ENCODE results near the gene SLC15A3. TPM values are rescaled to one million over a fixed set of nuclear protein-coding genes. Genes with fewer than 3 reads are reported as not detected.

SLC15A3 gene
- total RNA-seq, 2 experiments from 2014 or later, result 10.5 to 11.9 TPM

GRCh38 chr11:60992842-60993409 is 41.0 kb upstream of the SLC15A3 start:
- intact Hi-C loops (cut with DNase I, micrococcal nuclease), result no loop called here
- Histone ChIP-seq H3K36me3 (ENCODE audit: insufficient read depth, low read length) (peaks cover 83% of the 10 kb centered on the region), H3K4me1 (ENCODE audit: insufficient read depth, low read length) (peaks cover 89% of the 10 kb centered on the region), H3K27me3 (ENCODE audit: control insufficient read depth in 1 of 2, insufficient read depth in 2 of 2, low read length in 2 of 2) (no peaks in the 10 kb centered on the region), H3K4me3 (ENCODE audit: low read length) (no peak overlapping the region), H3K9me3 (ENCODE audit: control insufficient read depth in 1 of 2, insufficient read depth in 1 of 2, low read length in 2 of 2) (no peaks in the 10 kb centered on the region), H3K27ac (ENCODE audit: low read depth in 1 of 2, low read length in 2 of 2) (peak overlapping the region; percentile 22 to 61)
- peak overlapping the region; percentile 87 for H3K27ac Mint-ChIP-seq
- H3K4me3 Mint-ChIP-seq, result peak overlapping the region; percentile 78
- DNase-seq, result peak in 1 of 14 experiments; percentile 15
- H3K9me3 Mint-ChIP-seq, result no peaks in the 10 kb centered on the region
- POLR2A ChIA-PET, result interaction anchor here (0.9 to 3.1 kb wide), 12 partner anchors 8 to 137 kb away, joined by 3 to 11 read pairs (median 4); partner anchors contain the start of genes CD5 and TMEM109
- H3K36me3 Mint-ChIP-seq (ENCODE audit: low read depth), result peaks cover 84% of the 10 kb centered on the region
- TF ChIP-seq, protein P1, sequence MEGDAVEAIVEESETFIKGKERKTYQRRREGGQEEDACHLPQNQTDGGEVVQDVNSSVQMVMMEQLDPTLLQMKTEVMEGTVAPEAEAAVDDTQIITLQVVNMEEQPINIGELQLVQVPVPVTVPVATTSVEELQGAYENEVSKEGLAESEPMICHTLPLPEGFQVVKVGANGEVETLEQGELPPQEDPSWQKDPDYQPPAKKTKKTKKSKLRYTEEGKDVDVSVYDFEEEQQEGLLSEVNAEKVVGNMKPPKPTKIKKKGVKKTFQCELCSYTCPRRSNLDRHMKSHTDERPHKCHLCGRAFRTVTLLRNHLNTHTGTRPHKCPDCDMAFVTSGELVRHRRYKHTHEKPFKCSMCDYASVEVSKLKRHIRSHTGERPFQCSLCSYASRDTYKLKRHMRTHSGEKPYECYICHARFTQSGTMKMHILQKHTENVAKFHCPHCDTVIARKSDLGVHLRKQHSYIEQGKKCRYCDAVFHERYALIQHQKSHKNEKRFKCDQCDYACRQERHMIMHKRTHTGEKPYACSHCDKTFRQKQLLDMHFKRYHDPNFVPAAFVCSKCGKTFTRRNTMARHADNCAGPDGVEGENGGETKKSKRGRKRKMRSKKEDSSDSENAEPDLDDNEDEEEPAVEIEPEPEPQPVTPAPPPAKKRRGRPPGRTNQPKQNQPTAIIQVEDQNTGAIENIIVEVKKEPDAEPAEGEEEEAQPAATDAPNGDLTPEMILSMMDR (IDR thresholded peaks at IDR 0.05), result no peak
- H3K4me1 Mint-ChIP-seq (ENCODE audit: low read depth), result peaks cover 83% of the 10 kb centered on the region
- CTCF ChIA-PET, result interaction anchor here (1.1 to 2.3 kb wide), 2 partner anchors 22 to 88 kb away, joined by 3 to 16 read pairs; partner anchors contain the start of gene CD6
- H3K27me3 Mint-ChIP-seq, result no peaks in the 10 kb centered on the region
- ATAC-seq (ENCODE audit: poor library complexity), result no peak

DNA sequence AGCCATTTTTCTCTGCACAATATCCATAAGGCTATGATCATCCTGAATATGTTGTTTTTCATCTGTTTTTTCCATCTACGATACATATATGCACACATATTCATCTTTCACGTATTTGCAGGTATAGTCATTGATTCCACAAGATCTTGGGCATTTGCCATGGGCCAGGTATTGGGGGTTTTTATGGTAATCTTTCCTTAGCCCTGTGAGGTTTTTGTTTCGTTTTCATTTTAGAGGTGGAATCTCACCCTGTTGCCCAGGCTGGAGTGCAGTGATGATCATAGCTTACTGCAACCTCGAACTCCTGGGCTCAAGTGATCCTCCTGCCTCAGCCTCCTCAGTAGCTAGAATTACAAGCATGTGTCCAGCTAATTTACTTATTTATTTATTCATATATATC is 39.5 kb upstream of the SLC15A3 start:
- DNase-seq, result peak in 3 of 14 experiments; percentile 58 to 63 (median 62)
- ChIA-PET POLR2A (interaction anchor here (0.9 to 2.7 kb wide), 5 partner anchors 14 to 130 kb away, joined by 3 to 11 read pairs (median 3); partner anchors contain the start of gene CD5), CTCF (interaction anchor here (0.7 to 1.0 kb wide), 2 partner anchors 21 to 27 kb away, joined by 4 to 6 read pairs; no protein-coding TSS in a partner anchor)
- peaks cover 91% of the 10 kb centered on the region for H3K4me1 Mint-ChIP-seq (ENCODE audit: low read depth)
- TF ChIP-seq, protein P1 (IDR thresholded peaks at IDR 0.05), result no peak
- peak overlapping the region; percentile 94 for H3K27ac Mint-ChIP-seq
- no peaks in the 10 kb centered on the region for H3K27me3 ChIP-seq (ENCODE audit: control insufficient read depth in 1 of 2, insufficient read depth in 2 of 2, low read length in 2 of 2)
- H3K9me3 ChIP-seq (ENCODE audit: control insufficient read depth in 1 of 2, insufficient read depth in 1 of 2, low read length in 2 of 2), result no peaks in the 10 kb centered on the region
- H3K36me3 ChIP-seq (ENCODE audit: insufficient read depth, low read length), result peaks cover 80% of the 10 kb centered on the region
- no peaks in the 10 kb centered on the region for H3K27me3 Mint-ChIP-seq
- no peaks in the 10 kb centered on the region for H3K9me3 Mint-ChIP-seq
- H3K27ac ChIP-seq (ENCODE audit: low read depth in 1 of 2, low read length in 2 of 2), result peak overlapping the region in 1 of 2 donors; percentile 41
- H3K36me3 Mint-ChIP-seq (ENCODE audit: low read depth), result peaks cover 88% of the 10 kb centered on the region
- H3K4me3 ChIP-seq (ENCODE audit: low read length), result no peak overlapping the region
- ATAC-seq (ENCODE audit: poor library complexity), result no peak
- H3K4me3 Mint-ChIP-seq, result peak overlapping the region; percentile 18
- intact Hi-C loops (cut with DNase I, micrococcal nuclease), result loop anchor here in 1 of 2 experiments (2.0 kb wide), 1 partner anchor 13 kb away; no protein-coding TSS in a partner anchor
- H3K4me1 ChIP-seq (ENCODE audit: insufficient read depth, low read length), result peaks cover 93% of the 10 kb centered on the region

GRCh38 chr11:60989093-60989650 is 37.2 kb upstream of the SLC15A3 start:
- peaks cover 93% of the 10 kb centered on the region for H3K4me1 ChIP-seq (ENCODE audit: insufficient read depth, low read length)
- DNase-seq (peak in 1 of 14 experiments; percentile 28), ATAC-seq (ENCODE audit: poor library complexity) (no peak)
- intact Hi-C loops (cut with DNase I, micrococcal nuclease), result loop anchor here (5.0 kb wide), 3 partner anchors 33 to 123 kb away; no protein-coding TSS in a partner anchor
- peak overlapping the region; percentile 86 to 95 for H3K27ac ChIP-seq (ENCODE audit: low read depth in 1 of 2, low read length in 2 of 2)
- Mint-ChIP-seq H3K27me3 (no peaks in the 10 kb centered on the region), H3K4me1 (ENCODE audit: low read depth) (peaks cover 93% of the 10 kb centered on the region), H3K27ac (peak overlapping the region; percentile 94), H3K36me3 (ENCODE audit: low read depth) (peaks cover 83% of the 10 kb centered on the region), H3K9me3 (no peaks in the 10 kb centered on the region), H3K4me3 (peak overlapping the region; percentile 70)
- TF ChIP-seq, protein P1 (IDR thresholded peaks at IDR 0.05), result no peak
- H3K36me3 ChIP-seq (ENCODE audit: insufficient read depth, low read length), result peaks cover 62% of the 10 kb centered on the region
- no peaks in the 10 kb centered on the region for H3K27me3 ChIP-seq (ENCODE audit: control insufficient read depth in 1 of 2, insufficient read depth in 2 of 2, low read length in 2 of 2)
- ChIA-PET CTCF (no interaction called here), POLR2A (interaction anchor here (1.0 to 6.7 kb wide), 5 partner anchors 9 to 123 kb away, joined by 3 to 49 read pairs (median 3); no protein-coding TSS in a partner anchor)
- no peaks in the 10 kb centered on the region for H3K9me3 ChIP-seq (ENCODE audit: control insufficient read depth in 1 of 2, insufficient read depth in 1 of 2, low read length in 2 of 2)
- no peak overlapping the region for H3K4me3 ChIP-seq (ENCODE audit: low read length)

Data from CD4-positive, alpha-beta T cell (primary cell).